H1 (cell line): Measurements from ENCODE around the gene ATG7.

Experiments used
- CTCF ChIP-seq, 3 experiments: IDR thresholded peaks; 1 replicate in 2 of 3; 2 replicates in 1 of 3; pipeline versions ENCODE4 v1.5.1 to v1.6.1; 2011; ENCODE audit warnings: low read length in 3 of 3, mild to moderate bottlenecking in 3 of 3, inconsistent platforms in 2 of 3, low read depth in 1 of 3, moderate library complexity in 1 of 3; ENCODE audit not compliant: insufficient read depth in 1 of 3; ENCODE audit errors: control extremely low read depth in 1 of 3
- POLR2A ChIP-seq, 2 experiments: IDR thresholded peaks; 1 replicate in 1 of 2; 2 replicates in 1 of 2; pipeline ENCODE4 v1.6.1; 2011; ENCODE audit warnings: low read depth in 2 of 2, low read length in 2 of 2, mild to moderate bottlenecking in 2 of 2; ENCODE audit errors: control extremely low read depth in 1 of 2
- POLR2AphosphoS5 ChIP-seq: IDR thresholded peaks from 2 replicates; pipeline ENCODE4 v1.6.1; 2011; ENCODE audit warnings: low read depth, low read length
- SP1 ChIP-seq: IDR thresholded peaks from 2 replicates; pipeline ENCODE4 v1.6.1; 2011; ENCODE audit warnings: low read depth, low read length
- TAF7 ChIP-seq: optimal IDR thresholded peaks from 2 replicates; pipeline ENCODE3; 2011; ENCODE audit warnings: low read depth, mild to moderate bottlenecking, inconsistent platforms, low read length, moderate library complexity, borderline replicate concordance

- no peak for TF ChIP-seq CTCF (IDR thresholded peaks at IDR 0.05; ENCODE audit: control extremely low read depth in 1 of 3, insufficient read depth in 1 of 3, low read depth in 1 of 3, low read length in 3 of 3)
- TF ChIP-seq POLR2AphosphoS5: no peak
- TF ChIP-seq POLR2A (IDR thresholded peaks at IDR 0.05; ENCODE audit: control extremely low read depth in 1 of 2, low read depth in 2 of 2, low read length in 2 of 2): no peak
- no peak for TF ChIP-seq SP1
- no peak for TF ChIP-seq TAF7
Measured at GRCh38 chr3:11373654-11374053, 101.5 kb downstream of the ATG7 start.
